Measurements from ENCODE around the gene UPK2.
A peak's percentile ranks its signal among the peaks of the same experiment; 100 is the strongest.

UPK2 gene

GRCh38 chr11:118928870-118929500, 27.1 kb upstream of the UPK2 start:
- no peak overlapping the region for H3K27ac ChIP-seq (ENCODE audit: low read length)
- no peak for DNase-seq (ENCODE audit: low read depth, low spot score)
- H3K27me3 ChIP-seq (ENCODE audit: control insufficient read depth, insufficient read depth, low read length) = no peaks in the 10 kb centered on the region
- H3K4me1 ChIP-seq (ENCODE audit: control insufficient read depth, insufficient read depth, low read length) = peaks cover 10% of the 10 kb centered on the region
- no peaks in the 10 kb centered on the region for H3K36me3 ChIP-seq (ENCODE audit: control insufficient read depth, insufficient read depth, low read length)
- WGBS (ENCODE audit: insufficient coverage, insufficient read length) = no CpG with 5 or more reads among the region's 26 CpGs
- no peaks in the 10 kb centered on the region for H3K9me3 ChIP-seq (ENCODE audit: control insufficient read depth, insufficient read depth, low read length)
- peak overlapping the region; percentile 55 for H3K4me3 ChIP-seq (ENCODE audit: low read length)

- Histone ChIP-seq H3K9me3 (ENCODE audit: control insufficient read depth, insufficient read depth, low read length) (no peaks in the 10 kb centered on the region), H3K27ac (ENCODE audit: low read length) (no peak overlapping the region), H3K4me1 (ENCODE audit: control insufficient read depth, insufficient read depth, low read length) (peaks cover 10% of the 10 kb centered on the region), H3K36me3 (ENCODE audit: control insufficient read depth, insufficient read depth, low read length) (no peaks in the 10 kb centered on the region), H3K4me3 (ENCODE audit: low read length) (peak overlapping the region; percentile 55; the same call in 1 of the 2 replicates), H3K27me3 (ENCODE audit: control insufficient read depth, insufficient read depth, low read length) (no peaks in the 10 kb centered on the region)
- no peak for DNase-seq (ENCODE audit: low read depth, low spot score)
- no CpG with 5 or more reads among the region's 26 CpGs for WGBS (ENCODE audit: insufficient coverage, insufficient read length)
These were observed 26.5 kb upstream of the UPK2 start for GRCh38 chr11:118929501-118930093.

- H3K4me3 ChIP-seq (ENCODE audit: low read length) = peak overlapping the region; percentile 55; the same call in 1 of the 2 replicates
- no peaks in the 10 kb centered on the region for H3K36me3 ChIP-seq (ENCODE audit: control insufficient read depth, insufficient read depth, low read length)
- no peak overlapping the region for H3K27ac ChIP-seq (ENCODE audit: low read length)
- H3K9me3 ChIP-seq (ENCODE audit: control insufficient read depth, insufficient read depth, low read length) = no peaks in the 10 kb centered on the region
- peaks cover 10% of the 10 kb centered on the region for H3K4me1 ChIP-seq (ENCODE audit: control insufficient read depth, insufficient read depth, low read length)
- H3K27me3 ChIP-seq (ENCODE audit: control insufficient read depth, insufficient read depth, low read length) = no peaks in the 10 kb centered on the region
- DNase-seq (ENCODE audit: low read depth, low spot score) = no peak
- no CpG with 5 or more reads among the region's 20 CpGs for WGBS (ENCODE audit: insufficient coverage, insufficient read length)
These were observed 25.9 kb upstream of the UPK2 start for GRCh38 chr11:118930094-118930712.

DNA sequence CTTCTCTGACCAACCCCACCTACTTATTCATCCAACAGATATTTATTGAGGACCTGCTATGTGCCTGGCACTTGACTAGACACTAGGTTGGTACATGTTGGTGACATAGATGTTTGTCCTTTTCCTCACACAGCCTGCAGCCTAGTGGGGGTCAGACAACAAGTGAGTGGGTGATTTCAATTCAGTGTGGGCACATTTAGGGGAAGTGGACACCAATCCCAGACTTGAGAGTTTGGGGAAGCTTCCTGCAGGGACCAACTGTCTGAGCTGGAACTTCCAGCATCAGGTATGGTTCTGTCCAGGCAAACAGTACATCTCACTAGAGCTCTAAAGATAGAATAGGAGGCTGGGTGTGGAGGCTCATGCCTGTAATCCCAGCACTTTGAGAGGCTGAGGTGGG, 24.5 kb upstream of the UPK2 start:
- Histone ChIP-seq H3K36me3 (ENCODE audit: control insufficient read depth, insufficient read depth, low read length) (no peaks in the 10 kb centered on the region), H3K27ac (ENCODE audit: low read length) (no peak overlapping the region), H3K4me3 (ENCODE audit: low read length) (no peak overlapping the region), H3K4me1 (ENCODE audit: control insufficient read depth, insufficient read depth, low read length) (peaks cover 8% of the 10 kb centered on the region), H3K27me3 (ENCODE audit: control insufficient read depth, insufficient read depth, low read length) (no peaks in the 10 kb centered on the region), H3K9me3 (ENCODE audit: control insufficient read depth, insufficient read depth, low read length) (no peaks in the 10 kb centered on the region)
- no peak for DNase-seq (ENCODE audit: low read depth, low spot score)

DNA sequence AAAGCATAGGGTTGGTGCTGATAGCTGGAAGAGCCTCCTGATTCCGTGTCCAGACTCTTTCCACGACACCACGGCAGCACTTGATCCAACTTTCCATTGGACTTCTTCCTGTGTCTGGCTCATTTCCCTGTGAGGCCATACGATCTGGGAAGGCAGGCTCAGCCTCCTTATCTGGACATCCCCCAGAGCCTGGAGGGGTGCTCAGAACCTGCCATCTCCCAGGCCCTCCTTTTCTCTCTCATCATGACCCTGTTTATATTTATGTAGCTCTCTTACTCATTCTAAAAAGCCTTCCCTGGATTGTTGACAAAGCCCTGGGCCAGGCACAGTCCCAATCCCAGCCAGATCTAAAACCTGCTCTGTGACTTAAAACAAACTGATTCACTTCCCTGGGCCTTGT, 22.6 kb upstream of the UPK2 start:
- Histone ChIP-seq H3K4me1 (ENCODE audit: control insufficient read depth, insufficient read depth, low read length) (peaks cover 4% of the 10 kb centered on the region; the same call in 1 of the 2 replicates), H3K27me3 (ENCODE audit: control insufficient read depth, insufficient read depth, low read length) (no peaks in the 10 kb centered on the region), H3K4me3 (ENCODE audit: low read length) (no peak overlapping the region), H3K36me3 (ENCODE audit: control insufficient read depth, insufficient read depth, low read length) (no peaks in the 10 kb centered on the region), H3K9me3 (ENCODE audit: control insufficient read depth, insufficient read depth, low read length) (no peaks in the 10 kb centered on the region), H3K27ac (ENCODE audit: low read length) (no peak overlapping the region)
- no CpG with 5 or more reads among the region's 4 CpGs for WGBS (ENCODE audit: insufficient coverage, insufficient read length)
- no peak for DNase-seq (ENCODE audit: low read depth, low spot score)

- peaks cover 7% of the 10 kb centered on the region for H3K4me1 ChIP-seq (ENCODE audit: control insufficient read depth, insufficient read depth, low read length)
- H3K4me3 ChIP-seq (ENCODE audit: low read length) = no peak overlapping the region
- H3K9me3 ChIP-seq (ENCODE audit: control insufficient read depth, insufficient read depth, low read length) = no peaks in the 10 kb centered on the region
- no CpG with 5 or more reads among the region's 8 CpGs for WGBS (ENCODE audit: insufficient coverage, insufficient read length)
- no peak overlapping the region for H3K27ac ChIP-seq (ENCODE audit: low read length)
- H3K27me3 ChIP-seq (ENCODE audit: control insufficient read depth, insufficient read depth, low read length) = no peaks in the 10 kb centered on the region
- no peak for DNase-seq (ENCODE audit: low read depth, low spot score)
- H3K36me3 ChIP-seq (ENCODE audit: control insufficient read depth, insufficient read depth, low read length) = no peaks in the 10 kb centered on the region
These were observed 20.7 kb upstream of the UPK2 start for GRCh38 chr11:118935376-118935775.

DNA sequence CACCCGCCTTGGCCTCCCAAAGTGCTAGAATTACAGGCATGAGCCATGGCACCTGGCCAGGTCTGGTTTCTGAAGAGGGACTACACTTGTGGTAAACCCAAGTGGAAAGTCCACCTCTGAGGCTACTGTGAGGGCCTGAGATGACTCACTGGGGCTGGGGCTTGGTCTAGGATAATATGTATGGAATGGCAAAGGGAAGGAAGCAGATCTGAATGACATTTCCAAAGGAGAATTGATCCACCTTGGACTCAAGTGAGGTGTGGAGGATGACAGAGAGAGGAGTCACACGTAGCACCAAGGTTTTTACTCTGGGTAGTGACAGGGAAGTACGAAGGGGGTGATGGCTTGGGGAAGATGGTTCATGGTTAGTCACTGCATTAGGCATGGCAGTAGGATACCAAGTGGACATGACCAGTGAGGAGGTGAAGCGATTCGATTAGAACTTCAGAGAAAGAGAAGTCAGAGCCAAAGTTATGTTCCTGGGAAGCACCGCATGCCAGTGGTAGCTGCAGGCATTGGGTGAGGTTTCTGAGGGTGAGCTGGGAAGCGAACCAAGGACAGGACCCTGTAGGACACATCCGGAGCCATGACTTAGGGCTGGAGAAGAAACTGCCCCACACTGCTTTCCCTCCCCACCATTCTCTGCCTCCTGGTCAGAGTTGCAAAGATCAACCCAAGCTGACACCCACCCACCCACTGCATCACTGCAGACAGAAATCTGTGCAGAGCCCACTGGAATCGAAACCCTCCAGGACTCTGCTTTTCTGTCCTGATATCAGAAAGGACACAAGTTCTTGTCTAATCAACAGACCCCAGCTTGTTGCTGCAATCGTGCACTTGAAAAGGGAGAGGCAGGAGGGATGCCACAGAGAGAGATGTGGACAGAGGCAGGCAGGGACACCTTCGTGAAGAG, 17.4 kb upstream of the UPK2 start:
- no peaks in the 10 kb centered on the region for H3K9me3 ChIP-seq (ENCODE audit: control insufficient read depth, insufficient read depth, low read length)
- H3K27me3 ChIP-seq (ENCODE audit: control insufficient read depth, insufficient read depth, low read length) = no peaks in the 10 kb centered on the region
- peaks cover 3% of the 10 kb centered on the region; the same call in 1 of the 2 replicates for H3K4me1 ChIP-seq (ENCODE audit: control insufficient read depth, insufficient read depth, low read length)
- no peak for DNase-seq (ENCODE audit: low read depth, low spot score)
- H3K27ac ChIP-seq (ENCODE audit: low read length) = no peak overlapping the region
- H3K36me3 ChIP-seq (ENCODE audit: control insufficient read depth, insufficient read depth, low read length) = no peaks in the 10 kb centered on the region
- H3K4me3 ChIP-seq (ENCODE audit: low read length) = no peak overlapping the region
- no CpG with 5 or more reads among the region's 11 CpGs for WGBS (ENCODE audit: insufficient coverage, insufficient read length)

- WGBS (ENCODE audit: insufficient coverage, insufficient read length) = no CpG with 5 or more reads among the region's 8 CpGs
- H3K27me3 ChIP-seq (ENCODE audit: control insufficient read depth, insufficient read depth, low read length) = no peaks in the 10 kb centered on the region
- H3K4me3 ChIP-seq (ENCODE audit: low read length) = no peak overlapping the region
- no peaks in the 10 kb centered on the region for H3K36me3 ChIP-seq (ENCODE audit: control insufficient read depth, insufficient read depth, low read length)
- H3K27ac ChIP-seq (ENCODE audit: low read length) = no peak overlapping the region
- no peaks in the 10 kb centered on the region for H3K9me3 ChIP-seq (ENCODE audit: control insufficient read depth, insufficient read depth, low read length)
- peaks cover 3% of the 10 kb centered on the region; the same call in 1 of the 2 replicates for H3K4me1 ChIP-seq (ENCODE audit: control insufficient read depth, insufficient read depth, low read length)
- no peak for DNase-seq (ENCODE audit: low read depth, low spot score)
These were observed 16.6 kb upstream of the UPK2 start for GRCh38 chr11:118939404-118939915.

DNA sequence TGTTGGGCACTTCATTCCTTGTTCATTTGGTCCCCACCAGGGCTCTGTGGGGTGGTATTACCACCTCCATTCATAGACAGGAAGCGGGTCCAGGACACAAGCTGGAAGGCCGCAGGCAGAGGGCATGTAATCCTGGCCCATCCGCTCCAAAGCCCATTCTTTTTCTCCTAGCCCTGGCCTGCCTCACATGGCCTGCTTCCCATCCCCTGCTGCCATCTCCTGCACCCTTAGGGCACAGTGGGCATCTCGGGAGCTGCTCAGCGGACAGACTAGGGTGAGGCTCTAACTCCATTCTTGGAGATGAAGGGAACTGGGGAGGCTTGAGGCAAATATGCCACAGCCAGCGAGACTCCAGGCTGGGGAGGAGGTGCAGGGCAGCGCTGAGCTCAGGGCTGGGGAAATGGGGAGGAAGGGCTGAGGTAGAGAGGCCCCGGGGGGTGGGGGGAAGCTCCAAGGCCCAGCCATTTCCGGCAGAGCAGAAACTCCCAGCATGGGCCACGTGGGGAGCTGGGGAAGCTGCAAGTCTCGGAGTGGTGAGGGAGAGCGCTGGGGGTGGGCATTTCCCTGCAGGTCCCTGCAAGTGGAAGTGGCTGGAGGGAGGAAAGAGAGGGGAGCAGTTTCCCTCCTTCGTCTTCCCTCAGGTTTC, 16.0 kb upstream of the UPK2 start:
- Histone ChIP-seq H3K4me3 (ENCODE audit: low read length) (no peak overlapping the region), H3K9me3 (ENCODE audit: control insufficient read depth, insufficient read depth, low read length) (no peaks in the 10 kb centered on the region), H3K36me3 (ENCODE audit: control insufficient read depth, insufficient read depth, low read length) (no peaks in the 10 kb centered on the region), H3K27me3 (ENCODE audit: control insufficient read depth, insufficient read depth, low read length) (no peaks in the 10 kb centered on the region), H3K27ac (ENCODE audit: low read length) (no peak overlapping the region), H3K4me1 (ENCODE audit: control insufficient read depth, insufficient read depth, low read length) (peaks cover 3% of the 10 kb centered on the region; the same call in 1 of the 2 replicates)
- no peak for DNase-seq (ENCODE audit: low read depth, low spot score)
- whole genome bisulfite sequencing (ENCODE audit: insufficient coverage, insufficient read length) = no CpG with 5 or more reads among the region's 13 CpGs

DNA sequence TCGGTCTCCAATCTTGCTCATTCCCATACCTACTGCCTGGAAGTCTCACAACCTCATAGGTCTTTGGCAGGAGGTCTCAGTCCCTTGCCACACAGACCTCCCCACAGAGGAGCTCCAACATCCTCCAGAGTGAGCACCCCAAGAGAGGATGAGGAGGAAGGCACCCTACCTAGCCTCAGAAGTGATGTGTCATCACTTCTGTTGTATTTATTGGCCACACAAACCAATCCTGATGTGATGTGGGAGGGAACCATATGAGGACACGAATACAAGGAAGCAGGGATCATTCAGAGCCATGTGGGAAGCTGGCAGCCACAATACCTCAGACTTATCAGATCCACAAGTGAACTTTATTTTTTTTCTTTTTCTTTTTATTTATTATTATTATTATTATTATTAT, 9.0 kb upstream of the UPK2 start:
- WGBS (ENCODE audit: insufficient coverage, insufficient read length) = no CpG with 5 or more reads among the region's 2 CpGs
- no peaks in the 10 kb centered on the region for H3K9me3 ChIP-seq (ENCODE audit: control insufficient read depth, insufficient read depth, low read length)
- no peaks in the 10 kb centered on the region for H3K4me1 ChIP-seq (ENCODE audit: control insufficient read depth, insufficient read depth, low read length)

More for the DNA sequence above, 9.0 kb upstream of the UPK2 start:
- H3K4me3 ChIP-seq (ENCODE audit: low read length) = no peak overlapping the region
- H3K27ac ChIP-seq (ENCODE audit: low read length) = no peak overlapping the region
- DNase-seq (ENCODE audit: low read depth, low spot score) = no peak
- H3K27me3 ChIP-seq (ENCODE audit: control insufficient read depth, insufficient read depth, low read length) = no peaks in the 10 kb centered on the region
- H3K36me3 ChIP-seq (ENCODE audit: control insufficient read depth, insufficient read depth, low read length) = no peaks in the 10 kb centered on the region
